ENCODE measurements around the gene SH2B3.
"Not testable (repeated sequence)": the region's sequence is repeated elsewhere in the genome, so short reads cannot be mapped to it uniquely, and the experiment has no call there.

SH2B3 gene

GRCh38 chr12:111405859-111406473, at the start of gene SH2B3:
Gene SH2B3 (plus strand): TSS chr12:111405923. CDS start chr12:111418146, 12,223 bp downstream.
- DNase-seq: peak; percentile 78

DNA sequence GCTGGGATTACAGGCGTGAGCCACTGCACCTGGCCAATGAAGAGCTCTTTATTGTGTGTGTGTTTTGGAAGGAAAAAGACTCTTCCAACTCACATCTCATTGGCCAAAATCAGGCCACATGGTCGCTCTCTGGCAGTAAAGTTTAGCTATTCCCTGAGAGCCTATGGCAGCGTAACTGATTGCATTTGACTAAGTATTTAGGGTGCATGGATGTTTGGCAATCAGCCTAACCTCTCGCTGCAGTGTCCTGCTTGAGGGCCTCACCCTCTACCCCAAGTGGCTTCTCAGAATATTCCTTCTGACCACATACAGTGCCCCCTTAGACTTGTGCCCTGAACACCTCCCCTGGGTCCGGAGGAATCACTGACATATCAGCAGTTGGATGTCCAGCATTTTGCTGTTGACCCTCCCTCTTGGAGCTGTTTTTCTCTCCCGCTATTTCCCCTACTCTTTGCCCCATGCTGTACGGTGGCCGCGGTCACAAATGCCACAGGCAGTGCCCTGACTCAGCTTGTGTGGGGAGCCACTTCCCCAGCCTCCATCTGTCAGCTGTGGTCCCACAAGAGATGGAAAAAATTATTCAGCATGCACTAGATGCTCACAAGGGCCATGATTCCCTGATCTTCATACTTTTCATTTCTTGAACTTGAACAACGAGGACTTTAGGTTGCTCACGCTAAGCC, 46.4 kb upstream of the SH2B3 start:
- no peak for DNase-seq

DNA sequence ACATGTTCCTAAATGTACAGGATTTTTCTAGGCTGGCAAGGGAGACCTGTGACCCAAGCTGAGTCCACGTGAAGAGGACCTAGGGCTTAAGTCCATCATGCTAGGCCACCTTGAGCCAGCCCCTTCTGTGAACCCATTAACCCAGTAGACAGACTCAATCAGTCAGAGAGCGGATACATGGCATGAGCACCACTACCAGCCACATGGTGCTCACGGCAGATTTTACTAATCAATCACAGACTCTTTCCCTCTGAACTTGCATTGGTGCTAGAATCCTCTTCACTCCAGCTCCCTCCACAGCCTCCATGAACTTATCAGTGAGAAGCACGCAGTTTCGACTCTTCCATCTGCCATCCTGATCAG, 45.8 kb upstream of the SH2B3 start:
- DNase-seq: no peak

- no peak for DNase-seq
Measured at GRCh38 chr12:111360325-111360930, 45.3 kb upstream of the SH2B3 start.

- no peak for DNase-seq
Measured at GRCh38 chr12:111361073-111361716, 44.5 kb upstream of the SH2B3 start.

DNA sequence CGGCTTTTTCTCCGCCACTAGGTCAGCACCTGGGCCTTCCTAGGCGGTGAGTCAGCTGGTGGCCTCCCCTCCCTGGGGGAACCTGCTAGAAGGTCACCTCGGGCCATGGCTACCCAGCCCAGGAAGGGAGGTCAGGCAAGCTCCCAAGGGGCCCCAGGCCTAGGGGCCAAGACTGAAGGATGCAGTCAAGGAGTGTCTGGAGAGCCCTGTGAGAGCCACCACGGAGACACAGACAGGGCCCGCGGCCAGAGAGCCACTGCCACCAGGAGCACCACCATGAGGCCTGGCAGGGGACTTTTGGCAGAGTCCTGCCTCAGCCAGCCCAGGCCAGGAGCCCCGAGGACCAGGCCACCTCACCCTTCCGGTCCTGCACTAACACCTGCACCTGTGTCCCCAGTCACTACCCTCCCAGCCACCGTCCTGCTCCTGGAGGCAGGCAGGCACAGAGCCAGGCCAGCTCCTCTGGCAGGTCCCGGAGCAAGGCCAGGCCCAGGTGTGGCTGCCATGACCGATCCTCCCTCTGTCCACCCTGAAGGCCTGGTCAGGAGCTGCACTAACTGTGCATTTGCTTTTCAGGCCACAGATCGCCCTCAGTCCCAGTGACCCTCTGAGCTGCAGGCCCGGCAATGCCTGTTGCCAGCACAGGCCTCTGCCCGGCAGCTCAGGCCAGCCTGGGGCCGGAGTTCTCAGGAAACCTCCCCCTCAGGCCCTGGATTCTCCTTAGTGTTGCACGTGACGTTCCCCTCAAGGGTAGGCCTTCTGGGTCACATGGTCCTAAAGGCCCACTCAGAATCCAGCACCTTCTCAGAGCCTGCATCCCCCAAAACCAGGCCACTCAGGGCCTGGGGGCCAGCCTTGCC, 43.8 kb upstream of the SH2B3 start:
- DNase-seq: no peak

- no peak for DNase-seq
Measured at GRCh38 chr12:111362687-111363475, 42.8 kb upstream of the SH2B3 start.

- no peak for DNase-seq
Measured at GRCh38 chr12:111363578-111363977, 42.1 kb upstream of the SH2B3 start.

DNA sequence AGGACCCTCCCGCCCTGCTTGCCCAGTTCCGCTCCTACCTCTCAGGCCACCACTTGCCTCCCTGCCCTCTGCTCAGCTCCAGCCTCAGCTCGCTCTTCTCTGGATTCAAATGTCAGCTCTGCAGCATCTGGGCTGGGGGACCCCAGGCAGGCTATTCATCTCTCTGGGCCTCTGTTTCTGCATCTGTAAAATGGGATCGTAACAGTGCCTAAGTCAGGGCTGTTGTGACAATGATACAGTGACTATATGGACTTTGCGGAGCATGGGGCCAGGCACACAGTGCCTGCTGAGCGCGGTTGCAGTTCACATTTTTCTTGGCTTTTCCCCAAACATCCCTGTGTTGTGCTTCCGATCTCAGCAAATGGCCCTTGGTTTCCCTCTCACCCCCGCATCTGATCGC, 39.6 kb upstream of the SH2B3 start:
- no peak for DNase-seq

GRCh38 chr12:111366583-111366982, 39.1 kb upstream of the SH2B3 start:
- DNase-seq: no peak

DNA sequence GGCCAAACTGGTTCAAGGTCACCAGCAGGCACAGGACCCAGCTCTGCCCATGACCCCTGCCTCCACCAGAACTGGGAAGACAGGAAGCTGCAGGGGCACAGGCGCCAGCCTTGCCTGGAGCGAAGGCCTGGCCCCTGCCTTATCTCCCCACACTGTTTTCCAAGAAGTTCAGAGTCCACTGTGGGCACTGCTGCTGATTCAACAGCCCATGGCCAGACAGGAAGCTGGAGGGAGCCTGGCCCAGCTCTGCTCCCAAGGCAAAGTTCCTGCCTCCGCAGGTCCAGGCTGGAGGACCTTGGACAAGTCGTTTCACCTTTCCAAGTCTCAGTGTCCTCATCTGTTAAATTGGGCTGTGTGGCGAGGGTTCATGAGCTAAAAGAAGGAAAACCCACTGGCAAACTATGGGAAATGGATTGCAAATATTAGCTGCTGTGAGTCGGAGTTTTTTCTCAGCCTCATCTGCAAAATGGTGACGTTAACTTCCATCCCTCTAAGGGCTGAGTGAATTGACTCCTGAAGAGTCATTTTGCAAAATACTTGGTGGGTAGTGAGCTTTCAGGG, 38.0 kb upstream of the SH2B3 start:
- no peak for DNase-seq

GRCh38 chr12:111368291-111368787, 37.4 kb upstream of the SH2B3 start:
- no peak for DNase-seq

GRCh38 chr12:111368788-111369495, 36.8 kb upstream of the SH2B3 start, which contains the start of gene PHETA1:
Gene PHETA1 (minus strand): TSS chr12:111369095. CDS start chr12:111363427, 5,668 bp downstream.
- DNase-seq: peak; percentile 67

GRCh38 chr12:111369496-111370220, 36.1 kb upstream of the SH2B3 start:
- no peak for DNase-seq

DNA sequence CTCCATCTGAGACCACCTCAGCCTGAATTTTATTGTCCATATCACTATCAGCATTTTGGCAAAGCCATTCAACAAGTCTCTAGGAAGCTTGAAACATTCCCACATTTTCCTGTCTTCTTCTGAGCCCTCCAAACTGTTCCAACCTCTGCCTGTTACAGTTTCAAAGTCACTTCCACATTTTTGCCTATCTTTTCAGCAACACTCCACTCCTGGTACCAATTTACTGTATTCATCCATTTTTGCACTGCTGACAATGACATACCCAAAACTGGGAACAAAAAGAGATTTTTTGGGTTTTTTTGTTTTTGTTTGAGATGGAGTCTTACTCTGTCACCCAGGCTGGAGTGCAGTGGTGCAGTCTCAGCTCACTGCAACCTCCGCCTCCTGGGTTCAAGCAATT, 32.5 kb upstream of the SH2B3 start:
- not testable (repeated sequence) for DNase-seq

- no peak for DNase-seq
Measured at GRCh38 chr12:111377440-111377839, 28.3 kb upstream of the SH2B3 start.

DNA sequence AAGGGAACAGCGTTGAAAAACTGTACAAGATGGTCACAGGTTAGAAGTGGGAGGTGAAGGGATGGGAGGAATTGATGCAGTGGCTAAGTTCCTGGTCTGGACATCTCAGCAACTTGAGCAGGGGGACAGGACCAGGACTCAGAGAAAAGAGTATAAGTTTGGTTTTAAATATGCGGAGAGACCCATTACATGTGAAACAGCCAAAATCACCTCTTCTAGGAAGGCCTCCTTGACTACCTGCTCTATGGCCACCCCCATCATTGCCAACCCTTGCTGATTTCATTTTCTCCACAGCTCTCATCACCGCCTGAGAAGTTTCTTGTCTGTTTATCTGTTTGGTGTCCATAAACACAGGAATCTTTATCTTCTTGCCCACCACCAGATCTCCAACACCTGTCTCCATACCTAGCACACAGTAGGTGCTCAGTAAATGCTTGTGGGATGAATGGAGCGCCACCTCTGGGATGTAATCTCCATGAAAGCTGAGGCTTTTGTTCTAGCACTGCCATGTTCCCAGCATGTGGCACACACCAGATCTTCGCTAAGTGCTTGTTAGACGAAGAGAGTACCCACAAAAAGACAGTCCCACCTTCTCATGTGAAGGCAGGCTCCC, 25.7 kb upstream of the SH2B3 start:
- DNase-seq: no peak

DNA sequence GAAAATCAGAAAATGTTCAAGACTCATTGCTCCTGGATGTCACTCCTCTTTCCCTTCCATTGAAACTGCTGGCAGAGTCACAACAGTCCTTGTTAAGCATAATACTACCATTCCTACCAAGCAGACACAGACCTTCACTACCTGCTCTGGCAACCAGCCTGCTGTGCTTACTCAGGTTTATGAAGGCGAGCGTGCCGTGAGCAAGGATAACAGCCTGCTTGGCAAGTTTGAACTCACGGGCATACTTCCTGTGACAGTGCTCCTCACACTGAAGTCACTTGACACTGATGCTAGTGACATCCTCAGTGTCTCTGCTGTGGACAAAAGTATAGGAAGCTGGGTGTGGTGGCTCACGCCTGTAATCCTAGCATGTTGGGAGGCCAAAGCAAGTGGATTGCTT, 21.1 kb upstream of the SH2B3 start:
- DNase-seq: no peak

GRCh38 chr12:111386885-111387284, 18.8 kb upstream of the SH2B3 start:
- no peak for DNase-seq

All from KG1 (cell line).